Endothelial cell (in vitro differentiated cells): ENCODE results near the gene RHOF. TPM values are rescaled to one million over a fixed set of nuclear protein-coding genes. Genes with fewer than 3 reads are reported as not detected.

Source experiments
- DNase-seq: peaks from one replicate; pipeline ENCODE4 v3.0.0; 2021; ENCODE audit warnings: low spot score
- H3K27ac Mint-ChIP-seq: one replicate; pipeline ENCODE4 v1.8.0; 2021; ENCODE audit warnings: mixed read lengths, inconsistent platforms; ENCODE audit not compliant: unreplicated experiment
- H3K27me3 Mint-ChIP-seq: one replicate; pipeline ENCODE4 v1.8.0; 2021; ENCODE audit warnings: mild to moderate bottlenecking, moderate library complexity, mixed read lengths, inconsistent platforms; ENCODE audit not compliant: unreplicated experiment
- H3K36me3 Mint-ChIP-seq: one replicate; pipeline ENCODE4 v1.8.0; 2021; ENCODE audit warnings: mild to moderate bottlenecking, low read depth, mixed read lengths, inconsistent platforms; ENCODE audit not compliant: unreplicated experiment
- H3K4me1 Mint-ChIP-seq: one replicate; pipeline ENCODE4 v1.8.0; 2021; ENCODE audit warnings: mild to moderate bottlenecking, mixed read lengths, inconsistent platforms; ENCODE audit not compliant: unreplicated experiment
- H3K4me3 Mint-ChIP-seq: one replicate; pipeline ENCODE4 v1.8.0; 2021; ENCODE audit warnings: mild to moderate bottlenecking, mixed read lengths, inconsistent platforms; ENCODE audit not compliant: unreplicated experiment
- H3K9me3 Mint-ChIP-seq: one replicate; pipeline ENCODE4 v1.8.0; 2021; ENCODE audit warnings: mixed read lengths, inconsistent platforms; ENCODE audit not compliant: unreplicated experiment
- total RNA-seq: library from RNA; stranded (reverse); fragmentation: NEBNext Ultra II Directional; extraction: Animal tissue kit (Norgen Biotek cat#: 25700); gene quantifications from one replicate; pipeline ENCODE4 v1.2.1, GENCODE V29; 2021; ENCODE audit not compliant: unreplicated experiment
- TF ChIP-seq, protein P1 (sequence below): fragments of 200-600 bp; sonication (generic); IDR thresholded peaks from one replicate; pipeline ENCODE4 v1.5.0; 2021; ENCODE audit warnings: antibody characterized with exemption; ENCODE audit not compliant: unreplicated experiment

The RHOF gene
- total RNA-seq, 1 donor from 2014 or later = 25.7 TPM

- peaks cover 1% of the 10 kb centered on the region for H3K27me3 Mint-ChIP-seq
- peak; percentile 75 for DNase-seq
- TF ChIP-seq, protein P1, sequence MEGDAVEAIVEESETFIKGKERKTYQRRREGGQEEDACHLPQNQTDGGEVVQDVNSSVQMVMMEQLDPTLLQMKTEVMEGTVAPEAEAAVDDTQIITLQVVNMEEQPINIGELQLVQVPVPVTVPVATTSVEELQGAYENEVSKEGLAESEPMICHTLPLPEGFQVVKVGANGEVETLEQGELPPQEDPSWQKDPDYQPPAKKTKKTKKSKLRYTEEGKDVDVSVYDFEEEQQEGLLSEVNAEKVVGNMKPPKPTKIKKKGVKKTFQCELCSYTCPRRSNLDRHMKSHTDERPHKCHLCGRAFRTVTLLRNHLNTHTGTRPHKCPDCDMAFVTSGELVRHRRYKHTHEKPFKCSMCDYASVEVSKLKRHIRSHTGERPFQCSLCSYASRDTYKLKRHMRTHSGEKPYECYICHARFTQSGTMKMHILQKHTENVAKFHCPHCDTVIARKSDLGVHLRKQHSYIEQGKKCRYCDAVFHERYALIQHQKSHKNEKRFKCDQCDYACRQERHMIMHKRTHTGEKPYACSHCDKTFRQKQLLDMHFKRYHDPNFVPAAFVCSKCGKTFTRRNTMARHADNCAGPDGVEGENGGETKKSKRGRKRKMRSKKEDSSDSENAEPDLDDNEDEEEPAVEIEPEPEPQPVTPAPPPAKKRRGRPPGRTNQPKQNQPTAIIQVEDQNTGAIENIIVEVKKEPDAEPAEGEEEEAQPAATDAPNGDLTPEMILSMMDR = peak; percentile 79
- no peaks in the 10 kb centered on the region for H3K9me3 Mint-ChIP-seq
- no peak overlapping the region for H3K27ac Mint-ChIP-seq
- H3K36me3 Mint-ChIP-seq = no peaks in the 10 kb centered on the region
- no peak overlapping the region for H3K4me3 Mint-ChIP-seq
- no peaks in the 10 kb centered on the region for H3K4me1 Mint-ChIP-seq
These were observed 20.3 kb downstream of the RHOF start for GRCh38 chr12:121773011-121773777.

- no peaks in the 10 kb centered on the region for H3K36me3 Mint-ChIP-seq
- no peaks in the 10 kb centered on the region for H3K4me1 Mint-ChIP-seq
- H3K9me3 Mint-ChIP-seq = no peaks in the 10 kb centered on the region
- H3K27me3 Mint-ChIP-seq = peaks cover 1% of the 10 kb centered on the region
- H3K4me3 Mint-ChIP-seq = no peak overlapping the region
- H3K27ac Mint-ChIP-seq = no peak overlapping the region
- TF ChIP-seq, protein P1 = no peak
- DNase-seq = no peak
These were observed 22.5 kb downstream of the RHOF start for GRCh38 chr12:121770813-121771625.

DNA sequence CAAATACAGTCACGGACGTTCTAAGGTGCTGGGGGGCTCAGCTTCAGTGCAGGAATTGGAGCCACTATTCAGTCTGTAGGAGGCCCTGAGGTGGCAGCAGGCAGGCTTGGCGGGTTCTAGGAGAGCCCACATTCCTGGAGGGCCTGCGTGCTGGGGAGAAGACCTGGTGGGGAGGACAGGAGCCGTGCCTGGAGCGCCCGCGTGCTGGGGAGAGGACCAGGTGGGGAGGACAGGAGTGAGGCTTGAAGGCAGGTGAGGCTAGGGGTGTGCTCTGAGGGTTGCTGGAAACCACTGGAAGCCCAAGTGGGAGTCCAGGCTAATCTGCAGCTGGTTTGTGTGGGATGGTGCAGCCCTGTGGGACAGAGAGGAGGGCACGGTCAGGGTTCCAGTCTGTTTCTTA, 23.1 kb downstream of the RHOF start:
- peaks cover under 1% of the 10 kb centered on the region for H3K27me3 Mint-ChIP-seq

DNA sequence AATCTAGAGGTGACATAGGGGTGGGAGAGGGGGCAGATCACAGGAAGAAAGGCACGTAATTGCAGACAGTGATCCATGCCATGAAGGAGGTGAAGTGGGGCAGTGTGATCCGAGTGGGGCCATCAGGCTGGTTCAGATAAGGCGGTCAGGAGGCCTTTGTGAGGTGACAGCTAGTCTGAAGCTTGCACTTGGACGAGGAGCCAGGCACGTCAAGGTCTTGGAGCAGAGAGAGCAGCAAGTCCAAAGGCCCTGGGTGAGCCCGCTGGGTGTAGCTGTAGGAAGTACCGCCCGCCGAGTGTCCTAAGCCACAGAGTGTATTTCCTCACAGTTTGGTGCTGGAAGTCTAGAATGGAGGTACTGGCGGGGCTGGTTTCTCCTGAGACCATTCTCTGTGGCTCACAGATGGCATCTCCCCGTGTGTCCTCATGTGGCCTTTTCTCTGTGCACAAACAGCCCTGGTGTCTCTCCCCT, 23.6 kb downstream of the RHOF start:
- TF ChIP-seq, protein P1 = no peak
- H3K27ac Mint-ChIP-seq = no peak overlapping the region

More for the DNA sequence above, 23.1 kb downstream of the RHOF start:
- no peaks in the 10 kb centered on the region for H3K9me3 Mint-ChIP-seq
- no peak overlapping the region for H3K4me3 Mint-ChIP-seq
- no peak overlapping the region for H3K27ac Mint-ChIP-seq
- no peaks in the 10 kb centered on the region for H3K36me3 Mint-ChIP-seq
- TF ChIP-seq, protein P1 = no peak
- DNase-seq = no peak
- H3K4me1 Mint-ChIP-seq = no peaks in the 10 kb centered on the region

More for the DNA sequence above, 23.6 kb downstream of the RHOF start:
- no peak for DNase-seq
- Mint-ChIP-seq H3K27me3 (no peaks in the 10 kb centered on the region), H3K4me1 (no peaks in the 10 kb centered on the region), H3K9me3 (no peaks in the 10 kb centered on the region), H3K36me3 (no peaks in the 10 kb centered on the region), H3K4me3 (peak overlapping the region; percentile 65)
